GM13976 (cell line): ENCODE data around the gene EPS8.
"Not testable (repeated sequence)": the region's sequence is repeated elsewhere in the genome, so short reads cannot be mapped to it uniquely, and the experiment has no call there.

Source experiments
- DNase-seq: peaks from one replicate; pipeline ENCODE4 v3.0.0; 2012; ENCODE audit warnings: low spot score
- CTCF ChIP-seq: IDR thresholded peaks from 2 replicates; pipeline ENCODE4 v1.5.1; 2012; ENCODE audit warnings: borderline replicate concordance, mild to moderate bottlenecking; ENCODE audit not compliant: insufficient read depth; ENCODE audit errors: extremely low read depth, missing control alignments, control extremely low read depth
- in situ Hi-C: fragments of 300-500 bp; cut with MboI; formaldehyde crosslinking; loops from one replicate; pipeline ENCODE4 v1.12.0; 2022; ENCODE audit warnings: low sequenced_read_pairs, mixed read lengths, inconsistent platforms; ENCODE audit not compliant: unreplicated experiment

Gene EPS8

DNA sequence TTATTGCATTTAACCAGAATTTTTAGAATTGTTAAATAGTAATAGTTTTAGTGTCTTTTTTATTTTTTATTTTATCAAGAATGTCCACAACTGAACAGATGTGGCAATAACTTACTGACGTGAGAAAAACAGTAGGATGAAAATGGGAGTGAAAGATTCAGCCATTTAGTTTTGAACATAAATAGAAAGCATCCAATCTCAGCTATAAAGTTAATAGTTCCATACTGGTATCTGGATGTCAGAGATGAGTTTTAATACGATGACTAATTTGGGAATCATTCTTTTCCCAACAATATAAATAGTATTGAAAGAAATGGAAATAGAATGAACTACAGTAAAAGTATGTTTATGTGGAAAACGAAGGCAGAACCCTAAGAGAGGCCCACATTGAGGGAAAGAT is 159.4 kb downstream of the EPS8 start:
- no peak for DNase-seq
- no peak for TF ChIP-seq CTCF
- in situ Hi-C loops: no loop called here

- peak; percentile 4 for DNase-seq
- in situ Hi-C loops: no loop called here
- TF ChIP-seq CTCF: no peak
Observed at GRCh38 chr12:15629108-15629507, 160.1 kb downstream of the EPS8 start.

- no peak for DNase-seq
- no peak for TF ChIP-seq CTCF
- in situ Hi-C loops: no loop called here
Observed at GRCh38 chr12:15627995-15628945, 160.9 kb downstream of the EPS8 start.

- TF ChIP-seq CTCF: no peak
- no peak for DNase-seq
- in situ Hi-C loops: no loop called here
Observed at GRCh38 chr12:15625075-15625474, 164.1 kb downstream of the EPS8 start.

DNA sequence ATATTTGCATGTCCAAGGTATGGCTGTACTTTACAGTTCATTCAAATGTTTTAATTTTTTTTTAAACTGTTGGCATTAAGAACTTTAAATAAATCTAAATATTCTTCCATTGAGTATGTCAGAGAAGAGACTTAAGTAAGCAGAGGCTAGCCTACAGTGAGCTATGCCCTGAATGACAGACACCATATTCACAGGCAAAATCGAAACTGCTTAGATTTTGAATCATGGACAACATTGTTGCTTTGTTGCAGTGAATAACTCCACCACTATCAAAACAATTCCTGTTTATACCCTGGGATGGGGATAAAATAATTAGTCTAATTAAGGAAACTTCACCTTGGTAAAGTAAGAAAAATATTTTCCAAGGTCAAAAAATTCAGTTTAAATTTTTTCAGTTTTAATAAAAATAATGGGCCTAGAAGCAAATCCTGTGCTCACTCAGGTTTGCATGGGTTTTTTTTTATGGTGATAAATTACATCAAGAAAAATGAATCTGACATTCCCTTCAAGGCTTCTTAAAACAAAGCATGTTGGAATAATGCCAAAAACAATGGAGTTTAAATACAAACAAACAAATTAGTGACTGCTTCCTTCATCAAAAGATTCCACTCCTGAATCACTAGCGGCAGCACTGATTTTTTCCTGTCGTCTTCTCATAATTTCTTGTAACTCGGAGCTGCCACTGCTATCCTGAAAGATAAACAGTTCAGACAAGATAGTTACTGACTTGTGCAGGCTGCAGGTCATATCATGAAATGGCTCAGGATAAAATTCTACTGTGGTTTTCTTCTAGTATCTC is 168.2 kb downstream of the EPS8 start:
- no peak for DNase-seq
- no peak for TF ChIP-seq CTCF
- in situ Hi-C loops: no loop called here

DNA sequence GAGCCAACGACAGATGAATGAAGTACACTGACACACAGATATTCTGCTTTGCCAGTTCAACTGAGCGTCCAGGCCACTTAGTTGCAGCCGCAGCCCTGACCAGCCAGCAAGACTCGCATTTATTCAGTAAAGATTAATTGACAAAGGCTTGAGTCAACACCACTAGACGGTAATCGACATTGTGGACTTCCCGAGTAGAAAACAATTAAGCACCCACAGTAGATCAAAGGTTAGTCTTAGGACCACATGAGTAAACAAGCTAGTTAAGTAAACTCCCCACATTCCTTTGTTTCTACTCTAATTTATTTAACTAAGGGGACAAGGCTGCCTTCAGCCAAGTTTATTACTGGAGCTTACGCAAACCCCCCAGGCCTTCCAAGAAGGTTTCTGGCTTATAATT is 172.7 kb downstream of the EPS8 start:
- DNase-seq, in situ Hi-C loops: not testable (repeated sequence)

- no peak for TF ChIP-seq CTCF
- in situ Hi-C loops: no loop called here
Observed at GRCh38 chr12:15613981-15614380, 175.2 kb downstream of the EPS8 start.

More at GRCh38 chr12:15613981-15614380, 175.2 kb downstream of the EPS8 start:
- DNase-seq: no peak
